ENCODE results near the gene NEU4.
"Not testable (repeated sequence)": the region's sequence is repeated elsewhere in the genome, so short reads cannot be mapped to it uniquely, and the experiment has no call there.

Gene NEU4

GRCh38 chr2:241775223-241776177, 33.5 kb upstream of the NEU4 start:
- DNase-seq (ENCODE audit: low read depth in 2 of 2), result no peak
- TF ChIP-seq CTCF (IDR thresholded peaks at IDR 0.05; ENCODE audit: low read depth, low read length), result no peak

GRCh38 chr2:241776336-241777169, 32.4 kb upstream of the NEU4 start, which contains the start of gene GAL3ST2:
Gene GAL3ST2, plus strand, starts transcription at chr2:241776822. Its CDS starts 134 bp downstream, at chr2:241776956.
- DNase-seq (ENCODE audit: low read depth in 2 of 2), result no peak
- no peak for TF ChIP-seq CTCF (IDR thresholded peaks at IDR 0.05; ENCODE audit: low read depth, low read length)
- no peak within 1 kb of the TSS for H3K4me3 ChIP-seq (replicated peaks in 1 of 2; ENCODE audit: low read depth in 2 of 2, low read length in 2 of 2)

More at GRCh38 chr2:241775223-241776177, 33.5 kb upstream of the NEU4 start:
- no peak overlapping the region for H3K4me3 ChIP-seq (replicated peaks in 1 of 2; ENCODE audit: low read depth in 2 of 2, low read length in 2 of 2)

GRCh38 chr2:241777170-241777685, 31.8 kb upstream of the NEU4 start:
- no peak for TF ChIP-seq CTCF (IDR thresholded peaks at IDR 0.05; ENCODE audit: low read depth, low read length)
- DNase-seq (ENCODE audit: low read depth in 2 of 2), result no peak
- H3K4me3 ChIP-seq (replicated peaks in 1 of 2; ENCODE audit: low read depth in 2 of 2, low read length in 2 of 2), result no peak overlapping the region

GRCh38 chr2:241777686-241778627, 31.0 kb upstream of the NEU4 start:
- TF ChIP-seq CTCF (IDR thresholded peaks at IDR 0.05; ENCODE audit: low read depth, low read length), result no peak
- DNase-seq (ENCODE audit: low read depth in 2 of 2), result no peak

GRCh38 chr2:241780939-241781569, 27.9 kb upstream of the NEU4 start:
- TF ChIP-seq CTCF (IDR thresholded peaks at IDR 0.05; ENCODE audit: low read depth, low read length), result no peak
- no peak overlapping the region for H3K4me3 ChIP-seq (replicated peaks in 1 of 2; ENCODE audit: low read depth in 2 of 2, low read length in 2 of 2)
- DNase-seq (ENCODE audit: low read depth in 2 of 2), result no peak

More at GRCh38 chr2:241777686-241778627, 31.0 kb upstream of the NEU4 start:
- H3K4me3 ChIP-seq (replicated peaks in 1 of 2; ENCODE audit: low read depth in 2 of 2, low read length in 2 of 2), result no peak overlapping the region

- not testable (repeated sequence) for DNase-seq (ENCODE audit: low read depth in 2 of 2); H3K4me3 ChIP-seq (replicated peaks in 1 of 2; ENCODE audit: low read depth in 2 of 2, low read length in 2 of 2)
Observed at GRCh38 chr2:241782053-241782452, 26.9 kb upstream of the NEU4 start.

Data from cardiac fibroblast (primary cell).